ENCODE results near the gene CIB4.

Gene CIB4

DNA sequence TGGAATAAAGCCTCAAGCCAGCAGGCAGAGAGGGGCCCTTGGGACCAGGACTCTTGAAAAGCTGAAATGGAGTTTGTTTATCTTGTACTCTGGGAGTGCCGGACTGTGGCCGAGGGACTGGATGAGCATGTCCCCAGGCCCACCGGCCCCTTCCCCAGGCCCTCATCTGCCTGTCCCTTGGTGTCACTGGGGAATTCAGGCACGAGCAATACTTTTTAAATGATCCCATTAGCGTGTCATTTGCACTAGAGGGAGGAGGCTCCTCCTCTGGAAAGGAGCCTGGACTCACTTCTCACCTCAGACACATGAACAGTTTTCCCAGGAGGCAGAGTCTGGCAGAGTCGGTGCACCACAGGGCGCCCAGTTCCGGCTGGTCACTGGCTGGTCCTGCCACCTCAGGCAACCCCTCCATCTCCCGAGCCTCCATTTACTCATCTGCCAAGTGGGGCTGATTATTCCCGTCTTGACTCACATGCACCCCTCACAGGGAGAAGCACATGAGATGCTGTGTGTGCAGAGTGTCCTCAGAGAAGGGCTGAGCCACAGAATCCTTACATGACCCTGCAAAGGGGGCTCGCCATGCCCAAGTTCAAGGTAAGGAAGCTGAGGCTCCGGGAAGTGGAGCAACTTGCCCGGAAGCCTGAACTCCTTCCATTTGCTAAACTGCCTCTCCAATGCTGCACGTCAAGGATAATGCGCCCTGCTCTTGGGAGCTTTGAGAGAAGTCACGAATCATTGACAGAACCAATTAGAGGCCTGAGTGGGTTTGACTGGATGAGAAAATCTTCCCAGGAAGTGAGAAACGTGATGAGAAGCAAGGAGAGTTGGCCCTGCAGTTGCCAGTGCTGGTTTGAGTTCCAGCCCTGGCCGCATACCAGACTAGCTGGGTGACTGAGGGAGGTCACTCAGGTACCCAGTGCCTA, 26.7 kb downstream of the CIB4 start:
- H3K4me3 ChIP-seq (ENCODE audit: control insufficient read depth, low read depth, low read length): no peak overlapping the region
- TF ChIP-seq, protein P1, sequence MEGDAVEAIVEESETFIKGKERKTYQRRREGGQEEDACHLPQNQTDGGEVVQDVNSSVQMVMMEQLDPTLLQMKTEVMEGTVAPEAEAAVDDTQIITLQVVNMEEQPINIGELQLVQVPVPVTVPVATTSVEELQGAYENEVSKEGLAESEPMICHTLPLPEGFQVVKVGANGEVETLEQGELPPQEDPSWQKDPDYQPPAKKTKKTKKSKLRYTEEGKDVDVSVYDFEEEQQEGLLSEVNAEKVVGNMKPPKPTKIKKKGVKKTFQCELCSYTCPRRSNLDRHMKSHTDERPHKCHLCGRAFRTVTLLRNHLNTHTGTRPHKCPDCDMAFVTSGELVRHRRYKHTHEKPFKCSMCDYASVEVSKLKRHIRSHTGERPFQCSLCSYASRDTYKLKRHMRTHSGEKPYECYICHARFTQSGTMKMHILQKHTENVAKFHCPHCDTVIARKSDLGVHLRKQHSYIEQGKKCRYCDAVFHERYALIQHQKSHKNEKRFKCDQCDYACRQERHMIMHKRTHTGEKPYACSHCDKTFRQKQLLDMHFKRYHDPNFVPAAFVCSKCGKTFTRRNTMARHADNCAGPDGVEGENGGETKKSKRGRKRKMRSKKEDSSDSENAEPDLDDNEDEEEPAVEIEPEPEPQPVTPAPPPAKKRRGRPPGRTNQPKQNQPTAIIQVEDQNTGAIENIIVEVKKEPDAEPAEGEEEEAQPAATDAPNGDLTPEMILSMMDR (IDR thresholded peaks at IDR 0.05; ENCODE audit: control insufficient read depth, insufficient read depth, low read depth, low read length, missing control alignments): no peak
- DNase-seq (ENCODE audit: low read depth): no peak

DNA sequence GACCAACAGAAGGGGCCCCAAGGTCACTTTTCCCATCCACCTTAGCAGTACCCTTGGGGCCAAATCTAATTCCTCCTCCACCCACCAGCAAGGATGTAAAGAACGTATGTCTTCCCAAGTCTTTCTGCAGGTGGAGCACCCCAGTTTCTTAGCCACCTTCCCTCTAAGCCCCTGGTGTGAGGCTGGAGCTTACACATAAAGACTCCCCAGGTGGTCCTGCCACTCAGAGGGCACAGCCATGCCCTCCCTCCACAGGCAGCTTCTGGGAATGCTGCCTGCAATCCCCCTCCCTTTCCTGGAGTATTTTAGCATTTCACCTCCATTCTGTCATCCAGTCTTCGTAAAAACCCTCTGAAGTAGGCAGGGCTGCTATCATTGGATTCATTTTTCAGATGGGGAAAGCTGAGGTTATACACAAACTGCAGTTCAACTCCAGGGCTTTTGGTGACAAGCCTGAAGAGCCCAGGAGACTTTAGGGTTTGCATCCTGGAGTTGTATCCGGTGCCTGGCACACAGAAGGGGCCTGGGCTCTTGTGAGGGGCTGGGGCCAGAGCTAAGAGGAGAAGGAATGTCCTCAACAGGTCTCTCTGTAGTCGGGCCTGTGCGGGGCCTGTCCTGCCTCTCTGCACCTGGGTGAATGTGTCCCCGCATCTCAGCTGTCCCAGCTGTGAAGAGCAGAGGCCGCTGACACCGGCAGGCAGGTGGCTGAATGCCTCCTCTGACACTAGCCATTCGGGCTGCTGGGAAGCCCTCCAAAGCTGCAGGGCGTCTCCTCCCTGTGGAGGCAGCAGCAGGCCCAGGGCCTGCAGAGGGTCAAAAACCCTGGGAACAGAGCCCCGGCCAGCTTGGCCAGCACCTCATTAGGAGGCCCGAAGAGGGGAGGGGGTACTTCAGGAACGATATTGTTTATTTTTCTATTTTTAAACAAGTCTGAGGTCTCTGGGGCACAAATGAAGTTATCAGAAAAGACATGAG, 27.6 kb downstream of the CIB4 start:
- TF ChIP-seq, protein P1 (IDR thresholded peaks at IDR 0.05; ENCODE audit: control insufficient read depth, insufficient read depth, low read depth, low read length, missing control alignments): no peak
- H3K4me3 ChIP-seq (ENCODE audit: control insufficient read depth, low read depth, low read length): no peak overlapping the region
- no peak for DNase-seq (ENCODE audit: low read depth)

DNA sequence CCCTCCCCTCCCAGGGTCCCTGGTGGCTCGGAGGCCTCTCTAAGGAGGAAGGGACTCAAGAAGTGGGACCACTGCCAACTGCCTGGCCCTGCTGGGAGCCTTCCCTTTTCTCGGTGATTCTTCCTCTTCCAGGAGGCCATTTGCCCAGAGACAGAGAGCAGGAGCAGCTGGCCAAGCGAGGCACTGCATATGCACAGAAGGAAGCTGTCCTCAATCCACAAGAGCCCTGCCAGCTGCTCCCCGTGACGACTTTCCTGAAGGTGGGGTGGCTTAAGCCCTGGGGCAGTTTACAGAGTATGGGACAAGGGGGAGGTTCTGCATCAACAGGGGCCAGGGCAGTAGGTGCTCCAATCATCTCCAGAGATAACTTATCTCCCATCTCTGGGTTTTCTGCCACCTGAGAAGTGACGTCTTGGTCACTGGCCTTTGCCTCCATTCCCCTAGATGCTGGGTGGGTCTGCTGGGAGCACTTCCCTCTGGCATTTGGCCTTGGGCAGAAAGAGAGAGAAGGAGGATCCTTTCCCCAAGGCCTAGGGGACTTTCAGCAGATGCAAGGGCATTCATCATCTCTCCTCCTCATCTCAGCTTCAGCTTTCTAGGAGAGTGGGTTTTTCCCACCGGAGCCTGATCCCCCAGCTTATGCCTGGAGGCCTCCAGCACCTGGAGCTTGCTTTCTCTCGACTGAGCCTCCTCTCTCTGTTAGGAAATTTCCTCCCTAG, 28.5 kb downstream of the CIB4 start:
- H3K4me3 ChIP-seq (ENCODE audit: control insufficient read depth, low read depth, low read length): no peak overlapping the region
- no peak for DNase-seq (ENCODE audit: low read depth)
- TF ChIP-seq, protein P1 (IDR thresholded peaks at IDR 0.05; ENCODE audit: control insufficient read depth, insufficient read depth, low read depth, low read length, missing control alignments): no peak

DNA sequence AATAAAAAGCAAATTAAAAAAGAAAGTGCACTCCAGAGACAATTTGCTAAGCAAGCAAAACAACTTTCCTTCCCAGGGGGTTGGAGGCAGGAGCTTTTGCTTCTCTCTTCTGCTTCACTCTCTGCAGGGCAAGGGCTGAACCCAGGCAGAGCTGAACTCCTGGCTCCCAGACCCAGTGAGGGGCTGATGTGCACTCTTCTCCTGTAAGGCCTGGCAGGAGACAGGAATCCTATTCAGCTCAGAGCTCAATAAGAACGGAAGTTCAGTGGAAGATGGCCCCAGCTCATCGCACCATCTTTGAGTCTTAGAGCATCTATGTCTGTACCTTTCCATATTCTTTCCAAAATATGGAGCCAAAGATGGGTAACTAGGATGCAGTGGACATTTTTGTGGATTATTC, 29.1 kb downstream of the CIB4 start:
- DNase-seq (ENCODE audit: low read depth): no peak
- TF ChIP-seq, protein P1 (IDR thresholded peaks at IDR 0.05; ENCODE audit: control insufficient read depth, insufficient read depth, low read depth, low read length, missing control alignments): no peak
- H3K4me3 ChIP-seq (ENCODE audit: control insufficient read depth, low read depth, low read length): no peak overlapping the region

DNA sequence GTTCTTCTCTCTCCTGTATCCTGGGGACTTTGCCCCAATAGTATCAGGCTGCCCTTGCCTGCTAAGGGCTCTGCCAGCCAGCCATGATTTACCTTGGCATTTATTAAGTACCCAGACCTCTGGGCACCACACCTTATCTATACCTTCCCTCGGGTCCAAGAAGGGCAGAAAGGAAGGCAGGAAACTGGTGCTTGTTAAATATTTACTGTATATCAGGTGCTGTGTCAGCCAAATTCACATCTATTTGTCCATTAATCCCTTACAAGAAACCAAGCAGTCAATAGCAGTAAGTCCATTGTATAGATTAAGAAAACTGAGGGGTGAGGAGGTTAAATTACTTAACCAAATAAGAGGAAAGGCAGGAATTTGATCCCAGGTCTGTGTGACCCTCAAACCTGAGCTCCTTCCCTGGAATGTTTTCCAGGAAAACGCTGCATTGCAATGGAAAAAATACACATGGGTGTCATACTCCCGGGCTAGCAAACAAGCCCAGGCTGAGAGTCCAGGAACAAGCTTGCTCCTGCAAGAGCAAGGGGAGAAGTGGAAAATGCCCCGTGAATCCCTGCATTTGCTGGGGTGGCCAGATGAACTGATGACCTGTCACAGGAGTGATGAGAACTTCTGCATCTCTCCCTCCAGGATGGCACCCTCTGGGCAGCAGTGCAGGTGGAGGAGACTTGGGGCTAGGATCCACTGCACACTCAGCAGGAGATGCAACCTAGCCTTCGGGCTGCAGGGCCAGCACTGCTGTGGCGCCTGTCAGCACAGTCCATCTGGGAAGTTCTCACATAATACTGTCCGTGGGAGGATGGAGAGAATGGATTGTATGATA, 30.4 kb downstream of the CIB4 start:
- DNase-seq (ENCODE audit: low read depth): no peak
- H3K4me3 ChIP-seq (ENCODE audit: control insufficient read depth, low read depth, low read length): no peak overlapping the region
- TF ChIP-seq, protein P1 (IDR thresholded peaks at IDR 0.05; ENCODE audit: control insufficient read depth, insufficient read depth, low read depth, low read length, missing control alignments): no peak
